Aorta (tissue), 5 donors: ENCODE measurements around the gene LRRC4. TPM values are rescaled to one million over a fixed set of nuclear protein-coding genes. Genes with fewer than 3 reads are reported as not detected.

ENCODE experiments used
- ATAC-seq: fragments of 200-7000 bp; cut with Tn5 transposase; one replicate; pipeline ENCODE4 v1.9.1; 2022; ENCODE audit warnings: moderate library complexity; ENCODE audit not compliant: low FRiP score
- DNase-seq, 2 donors: peaks; one replicate each; pipeline ENCODE4 v3.0.0-alpha.2; 2020
- H3K27ac ChIP-seq, 2 donors: one replicate each; pipeline ENCODE4 v1.5.1; 2013; ENCODE audit warnings: low read length in 2 of 2, mild to moderate bottlenecking in 2 of 2, moderate library complexity in 2 of 2, control low read depth in 1 of 2, inconsistent platforms in 1 of 2, low read depth in 1 of 2
- H3K27me3 ChIP-seq, 2 donors: one replicate each; pipeline ENCODE4 v1.6.1; 2013; ENCODE audit warnings: control low read depth in 1 of 2, low read length in 1 of 2, mild to moderate bottlenecking in 1 of 2, moderate library complexity in 1 of 2; ENCODE audit not compliant: insufficient read depth in 2 of 2, control insufficient read depth in 1 of 2
- H3K36me3 ChIP-seq, 2 donors: one replicate each; pipeline ENCODE4 v1.6.1; 2013; ENCODE audit warnings: control low read depth in 1 of 2, low read length in 1 of 2, mild to moderate bottlenecking in 1 of 2; ENCODE audit not compliant: insufficient read depth in 2 of 2, control insufficient read depth in 1 of 2
- H3K4me1 ChIP-seq, 2 donors: one replicate each; pipeline ENCODE4 v1.6.1; 2013; ENCODE audit warnings: low read length in 2 of 2, control low read depth in 1 of 2, mild to moderate bottlenecking in 1 of 2, moderate library complexity in 1 of 2; ENCODE audit not compliant: insufficient read depth in 2 of 2, control insufficient read depth in 1 of 2
- H3K4me3 ChIP-seq, 2 donors: one replicate each; pipeline ENCODE4 v1.5.1; 2013; ENCODE audit warnings: low read length in 2 of 2, control low read depth in 1 of 2, mild to moderate bottlenecking in 1 of 2
- H3K9me3 ChIP-seq: one replicate; pipeline ENCODE4 v1.6.1; 2013; ENCODE audit warnings: mild to moderate bottlenecking, low read length; ENCODE audit not compliant: control insufficient read depth
- WGBS, 2 donors: extraction: QIAGEN DNeasy Blood & Tissue Kit; methylation state at CpG; one replicate each; pipeline ENCODE4 v1.1.7; 2013; 5-methylcytosine and 5-hydroxymethylcytosine counted together
- intact Hi-C, 2 donors: fragments of 100-400 bp; cut with DNase I; formaldehyde crosslinking; loops; one replicate each; pipeline versions ENCODE4 v1.14.2 to v1.15.0; 2022
- polyA plus RNA-seq, 2 donors: library from polyadenylated mRNA; stranded (reverse); fragments of 200-250 nt; gene quantifications; one replicate each; pipeline ENCODE4 v1.2.3, GENCODE V29; 2013
- total RNA-seq, 2 donors: library from RNA; stranded (reverse); fragmentation: NEBNext Ultra II Directional; extraction: Animal tissue kit (Norgen Biotek cat#: 25700); gene quantifications; one replicate each; pipeline ENCODE4 v1.2.1, GENCODE V29; 2021
- donor health status: healthy with polysubstance abuse.
- donor health status: Bipolar disorder and iron deficiency.
- donor health status: DM: no; HTN: no; CAD: no.
- donor health status: DM: no; HTN: no; CAD: no.
- donor health status: DM: yes; HTN: yes; CAD: no.

The LRRC4 gene
- total and polyA plus RNA-seq, 4 donors, result 0.13 to 11.2 (median 2.6) TPM

GRCh38 chr7:128000048-128000447, 31.2 kb downstream of the LRRC4 start:
- DNase-seq (no peak), ATAC-seq (no peak)
- no peaks in the 10 kb centered on the region for H3K27me3 ChIP-seq
- peaks cover 0 to 3% of the 10 kb centered on the region in 2 donors for H3K36me3 ChIP-seq
- no peak overlapping the region for H3K4me3 ChIP-seq
- no peaks in the 10 kb centered on the region for H3K9me3 ChIP-seq
- WGBS, 2 donors, result 100% methylated on average over 1 of the region's 1 CpG
- H3K27ac ChIP-seq, result no peak overlapping the region
- H3K4me1 ChIP-seq, result peaks cover 0 to 6% of the 10 kb centered on the region in 2 donors
- intact Hi-C loops, result no loop called here

DNA sequence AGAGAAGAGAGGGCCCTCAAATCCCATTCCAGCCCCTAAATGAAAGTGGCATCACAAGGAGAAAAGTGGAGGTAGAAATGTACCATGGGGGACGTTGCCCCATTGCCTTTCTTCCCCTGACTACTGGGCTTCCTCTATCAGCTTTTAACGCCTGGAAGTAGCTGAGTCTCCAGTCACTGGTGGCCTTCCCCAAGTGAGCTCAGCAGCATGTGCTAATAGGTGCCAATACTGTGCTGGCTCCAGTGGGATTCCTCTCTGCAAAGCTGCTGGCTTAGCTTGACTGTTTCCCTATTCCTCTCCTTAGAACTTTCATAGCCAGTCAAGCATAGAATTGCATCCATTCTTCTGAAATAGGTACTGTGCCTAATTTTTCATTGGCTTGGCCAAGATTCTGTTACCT, 32.6 kb downstream of the LRRC4 start:
- H3K4me1 ChIP-seq, result peaks cover 0 to 7% of the 10 kb centered on the region in 2 donors
- H3K27me3 ChIP-seq, result no peaks in the 10 kb centered on the region
- H3K27ac ChIP-seq, result no peak overlapping the region
- intact Hi-C loops, result loop anchor here in 1 of 2 donors (10.0 kb wide), 1 partner anchor 174 kb away; no protein-coding TSS in a partner anchor
- H3K36me3 ChIP-seq, result peaks cover 0 to 3% of the 10 kb centered on the region in 2 donors
- H3K4me3 ChIP-seq, result no peak overlapping the region
- no peak for DNase-seq
- WGBS, 2 donors, result 96% methylated on average over 2 of the region's 2 CpGs
- no peaks in the 10 kb centered on the region for H3K9me3 ChIP-seq
- no peak for ATAC-seq

DNA sequence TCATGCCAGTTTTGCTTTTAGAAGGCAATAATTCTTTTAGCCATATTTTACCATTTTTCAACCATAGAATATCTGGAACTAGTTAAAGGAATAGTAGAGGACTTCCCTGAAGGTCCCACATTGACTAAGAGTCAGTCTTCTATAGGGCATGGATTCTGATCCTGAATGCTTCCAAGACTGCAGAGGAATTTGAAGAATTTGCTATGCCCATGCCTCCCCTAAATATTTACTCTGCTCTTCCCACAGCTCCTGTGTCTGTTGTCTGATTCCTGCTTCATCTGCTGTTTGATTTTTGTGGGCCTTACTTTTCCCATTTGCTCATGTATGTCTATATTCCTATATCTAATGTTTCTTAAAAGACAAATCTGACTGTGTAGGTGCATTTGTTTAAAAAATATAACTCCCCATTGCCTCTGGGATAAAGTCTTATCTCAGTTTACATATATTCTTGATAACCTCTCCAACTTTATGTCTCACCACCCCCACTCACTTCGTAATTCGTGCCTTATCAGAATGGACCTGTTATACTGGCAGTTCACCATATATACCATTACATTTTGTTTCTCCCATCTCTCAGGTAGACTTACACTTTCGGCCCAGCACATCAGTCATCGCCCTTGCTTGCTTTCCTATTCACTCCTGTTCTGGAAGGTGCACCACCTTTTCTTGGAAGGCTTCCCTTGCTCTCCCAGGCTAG, 33.9 kb downstream of the LRRC4 start:
- H3K4me3 ChIP-seq, result no peak overlapping the region
- no peak overlapping the region for H3K27ac ChIP-seq
- no peaks in the 10 kb centered on the region for H3K9me3 ChIP-seq
- intact Hi-C loops, result loop anchor here in 1 of 2 donors (10.0 kb wide), 1 partner anchor 173 kb away; no protein-coding TSS in a partner anchor
- H3K4me1 ChIP-seq, result peaks cover 0 to 7% of the 10 kb centered on the region in 2 donors
- peaks cover 0 to 3% of the 10 kb centered on the region in 2 donors for H3K36me3 ChIP-seq
- 89 to 90% methylated on average over 4 of the region's 4 CpGs for WGBS, 2 donors
- no peak for DNase-seq
- no peak for ATAC-seq
- H3K27me3 ChIP-seq, result no peaks in the 10 kb centered on the region

DNA sequence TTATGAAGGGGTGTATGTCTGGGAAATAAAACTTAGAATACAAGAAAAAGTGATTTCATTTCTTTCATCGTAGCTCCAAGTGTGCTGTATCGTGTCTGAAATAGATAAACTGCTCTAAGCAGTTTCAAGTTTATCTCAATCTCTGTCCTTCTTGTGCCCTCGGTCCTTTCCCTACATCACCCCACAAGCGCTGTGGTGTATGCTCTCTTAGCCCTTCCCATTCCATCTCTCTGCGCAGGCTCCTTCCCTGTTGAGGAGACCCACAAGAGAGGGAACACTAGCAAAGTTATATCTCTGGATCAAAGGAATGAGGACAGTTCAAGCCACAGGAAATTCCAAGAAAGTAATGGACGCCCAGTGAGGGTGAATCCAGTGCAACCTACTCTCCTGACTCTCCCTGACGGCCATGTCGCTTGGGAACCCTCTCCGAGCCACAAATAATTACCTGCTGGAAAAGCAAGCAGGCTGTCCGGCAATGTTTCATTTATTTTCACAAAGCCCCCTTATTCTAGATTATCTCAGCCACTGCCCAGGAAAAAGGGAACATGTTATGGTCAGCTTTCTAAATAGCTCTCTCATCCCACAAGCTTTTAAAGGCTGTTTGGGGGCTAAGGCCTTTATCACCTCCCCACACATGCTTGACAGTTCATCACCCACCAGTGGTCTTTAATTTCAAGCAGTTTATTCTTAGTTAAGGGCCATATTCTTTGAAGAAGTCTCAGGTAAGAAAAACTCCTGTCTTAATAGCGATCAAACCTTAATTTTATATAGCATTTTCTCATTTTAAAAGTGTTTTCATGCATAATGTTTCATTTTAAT, 34.8 kb downstream of the LRRC4 start:
- Histone ChIP-seq H3K27ac (no peak overlapping the region), H3K36me3 (peaks cover 0 to 4% of the 10 kb centered on the region in 2 donors), H3K9me3 (no peaks in the 10 kb centered on the region), H3K4me1 (peaks cover 0 to 7% of the 10 kb centered on the region in 2 donors), H3K27me3 (no peaks in the 10 kb centered on the region), H3K4me3 (no peak overlapping the region)
- 88 to 89% methylated on average over 11 of the region's 11 CpGs for WGBS, 2 donors
- intact Hi-C loops, result loop anchor here in 1 of 2 donors (10.0 kb wide), 1 partner anchor 172 kb away; no protein-coding TSS in a partner anchor
- no peak for ATAC-seq
- DNase-seq, result no peak

GRCh38 chr7:127995881-127996215, 35.4 kb downstream of the LRRC4 start:
- intact Hi-C loops, result loop anchor here in 1 of 2 donors (10.0 kb wide), 1 partner anchor 171 kb away; no protein-coding TSS in a partner anchor
- H3K27me3 ChIP-seq, result no peaks in the 10 kb centered on the region
- WGBS, 2 donors, result 18 to 26% methylated on average over 3 of the region's 3 CpGs
- no peak overlapping the region for H3K27ac ChIP-seq
- DNase-seq, result no peak
- peaks cover 0 to 5% of the 10 kb centered on the region in 2 donors for H3K36me3 ChIP-seq
- peak; percentile 54 for ATAC-seq
- H3K4me1 ChIP-seq, result peaks cover 0 to 7% of the 10 kb centered on the region in 2 donors
- no peak overlapping the region for H3K4me3 ChIP-seq
- H3K9me3 ChIP-seq, result no peaks in the 10 kb centered on the region

DNA sequence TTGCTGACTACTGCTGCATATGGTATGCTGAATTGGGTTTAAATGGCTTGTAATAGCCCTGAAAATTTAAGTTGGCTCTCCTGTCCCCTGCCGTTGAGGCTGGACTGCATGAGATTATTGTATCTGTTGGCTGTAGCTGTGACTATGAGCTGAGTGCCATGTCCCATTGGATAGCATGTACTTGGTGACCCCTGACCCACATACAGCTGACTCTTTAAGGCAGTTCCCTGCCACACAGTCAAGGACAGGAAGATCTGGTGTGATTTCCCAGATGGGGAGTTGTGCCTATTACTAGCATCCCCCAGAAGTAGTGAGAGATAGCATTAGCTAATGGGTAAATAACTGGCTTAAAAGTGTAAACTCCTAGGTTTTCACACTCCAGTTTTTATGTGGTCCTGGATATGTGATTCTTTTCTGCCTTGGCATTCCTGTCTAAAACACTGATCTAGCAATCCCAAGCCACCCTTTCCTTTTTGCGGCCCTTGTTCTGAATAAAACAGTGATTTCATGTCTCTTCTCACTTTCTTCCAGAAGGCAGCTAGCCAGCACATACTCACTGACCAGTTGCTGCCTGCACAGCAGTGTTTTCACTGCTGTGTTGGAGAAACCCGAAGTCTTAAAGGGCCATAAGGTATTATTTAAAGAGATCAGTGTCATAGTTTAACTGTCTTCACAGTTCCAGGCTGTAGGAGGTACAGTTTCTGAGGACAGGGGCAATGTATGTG, 35.9 kb downstream of the LRRC4 start:
- intact Hi-C loops, result loop anchor here in 1 of 2 donors (10.0 kb wide), 1 partner anchor 171 kb away; no protein-coding TSS in a partner anchor
- ATAC-seq (peak; percentile 59), DNase-seq (no peak)
- WGBS, 2 donors, result 4 to 9% methylated on average over 3 of the region's 3 CpGs
- Histone ChIP-seq H3K27me3 (no peaks in the 10 kb centered on the region), H3K27ac (no peak overlapping the region), H3K9me3 (no peaks in the 10 kb centered on the region), H3K36me3 (peaks cover 0 to 2% of the 10 kb centered on the region in 2 donors), H3K4me1 (peaks cover 0 to 7% of the 10 kb centered on the region in 2 donors), H3K4me3 (no peak overlapping the region)

DNA sequence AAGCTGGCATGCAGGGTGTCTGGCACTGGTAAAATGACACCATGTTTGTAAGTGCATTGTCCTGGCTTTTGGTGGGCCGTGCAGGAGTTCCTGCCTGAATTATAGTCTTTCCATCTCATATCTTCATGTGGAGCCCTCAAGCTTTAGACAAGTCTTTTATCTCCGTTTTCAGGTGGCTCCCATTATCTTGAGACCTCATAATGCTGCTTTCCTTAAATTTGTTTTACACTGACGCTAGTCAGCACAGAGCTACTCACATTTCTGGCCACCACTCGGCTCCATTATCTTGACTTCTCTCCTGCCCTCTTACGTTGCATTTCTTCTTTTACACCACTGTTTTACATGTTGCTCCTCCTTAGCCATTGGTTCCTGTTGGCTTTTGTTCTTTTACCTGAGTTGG, 37.2 kb downstream of the LRRC4 start:
- DNase-seq, result no peak
- no peak overlapping the region for H3K27ac ChIP-seq
- H3K4me1 ChIP-seq, result peaks cover 0 to 7% of the 10 kb centered on the region in 2 donors
- peaks cover 0 to 4% of the 10 kb centered on the region in 2 donors for H3K36me3 ChIP-seq
- H3K27me3 ChIP-seq, result no peaks in the 10 kb centered on the region
- intact Hi-C loops, result loop anchor here in 1 of 2 donors (10.0 kb wide), 1 partner anchor 169 kb away; no protein-coding TSS in a partner anchor
- no peak overlapping the region for H3K4me3 ChIP-seq
- H3K9me3 ChIP-seq, result no peaks in the 10 kb centered on the region
- ATAC-seq, result no peak
- WGBS, 2 donors, result 92 to 94% methylated on average over 5 of the region's 5 CpGs

- WGBS, 2 donors, result 92 to 96% methylated on average over 6 of the region's 6 CpGs
- H3K27me3 ChIP-seq, result no peaks in the 10 kb centered on the region
- DNase-seq, result no peak
- peaks cover 0 to 7% of the 10 kb centered on the region in 2 donors for H3K4me1 ChIP-seq
- intact Hi-C loops, result loop anchor here in 1 of 2 donors (10.0 kb wide), 1 partner anchor 169 kb away; no protein-coding TSS in a partner anchor
- peaks cover 0 to 4% of the 10 kb centered on the region in 2 donors for H3K36me3 ChIP-seq
- no peak overlapping the region for H3K27ac ChIP-seq
- H3K9me3 ChIP-seq, result no peaks in the 10 kb centered on the region
- no peak for ATAC-seq
- H3K4me3 ChIP-seq, result no peak overlapping the region
Observed at GRCh38 chr7:127993317-127993716, 37.9 kb downstream of the LRRC4 start.
